ENCODE measurements around the gene SNRPA. TPM values are rescaled to one million over a fixed set of nuclear protein-coding genes. Genes with fewer than 3 reads are reported as not detected.
A peak's percentile ranks its signal among the peaks of the same experiment; 100 is the strongest.

SNRPA gene
- total RNA-seq, 1 donor from 2014 or later: 21.0 TPM

DNA sequence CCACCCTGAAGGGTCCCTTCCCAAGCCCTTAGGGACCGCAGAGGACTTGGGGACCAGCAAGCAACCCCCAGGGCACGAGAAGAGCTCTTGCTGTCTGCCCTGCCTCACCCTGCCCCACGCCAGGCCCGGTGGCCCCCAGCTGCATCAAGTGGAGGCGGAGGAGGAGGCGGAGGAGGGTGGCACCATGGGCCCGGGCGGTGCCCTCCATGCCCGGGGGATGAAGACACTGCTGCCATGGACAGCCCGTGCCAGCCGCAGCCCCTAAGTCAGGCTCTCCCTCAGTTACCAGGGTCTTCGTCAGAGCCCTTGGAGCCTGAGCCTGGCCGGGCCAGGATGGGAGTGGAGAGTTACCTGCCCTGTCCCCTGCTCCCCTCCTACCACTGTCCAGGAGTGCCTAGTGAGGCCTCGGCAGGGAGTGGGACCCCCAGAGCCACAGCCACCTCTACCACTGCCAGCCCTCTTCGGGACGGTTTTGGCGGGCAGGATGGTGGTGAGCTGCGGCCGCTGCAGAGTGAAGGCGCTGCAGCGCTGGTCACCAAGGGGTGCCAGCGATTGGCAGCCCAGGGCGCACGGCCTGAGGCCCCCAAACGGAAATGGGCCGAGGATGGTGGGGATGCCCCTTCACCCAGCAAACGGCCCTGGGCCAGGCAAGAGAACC lies 49.5 kb downstream of the SNRPA start:
- DNase-seq (ENCODE audit: low read depth in 2 of 2): no peak

DNA sequence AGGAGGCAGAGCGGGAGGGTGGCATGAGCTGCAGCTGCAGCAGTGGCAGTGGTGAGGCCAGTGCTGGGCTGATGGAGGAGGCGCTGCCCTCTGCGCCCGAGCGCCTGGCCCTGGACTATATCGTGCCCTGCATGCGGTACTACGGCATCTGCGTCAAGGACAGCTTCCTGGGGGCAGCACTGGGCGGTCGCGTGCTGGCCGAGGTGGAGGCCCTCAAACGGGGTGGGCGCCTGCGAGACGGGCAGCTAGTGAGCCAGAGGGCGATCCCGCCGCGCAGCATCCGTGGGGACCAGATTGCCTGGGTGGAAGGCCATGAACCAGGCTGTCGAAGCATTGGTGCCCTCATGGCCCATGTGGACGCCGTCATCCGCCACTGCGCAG lies 50.0 kb downstream of the SNRPA start:
- DNase-seq (ENCODE audit: low read depth in 2 of 2): no peak

DNA sequence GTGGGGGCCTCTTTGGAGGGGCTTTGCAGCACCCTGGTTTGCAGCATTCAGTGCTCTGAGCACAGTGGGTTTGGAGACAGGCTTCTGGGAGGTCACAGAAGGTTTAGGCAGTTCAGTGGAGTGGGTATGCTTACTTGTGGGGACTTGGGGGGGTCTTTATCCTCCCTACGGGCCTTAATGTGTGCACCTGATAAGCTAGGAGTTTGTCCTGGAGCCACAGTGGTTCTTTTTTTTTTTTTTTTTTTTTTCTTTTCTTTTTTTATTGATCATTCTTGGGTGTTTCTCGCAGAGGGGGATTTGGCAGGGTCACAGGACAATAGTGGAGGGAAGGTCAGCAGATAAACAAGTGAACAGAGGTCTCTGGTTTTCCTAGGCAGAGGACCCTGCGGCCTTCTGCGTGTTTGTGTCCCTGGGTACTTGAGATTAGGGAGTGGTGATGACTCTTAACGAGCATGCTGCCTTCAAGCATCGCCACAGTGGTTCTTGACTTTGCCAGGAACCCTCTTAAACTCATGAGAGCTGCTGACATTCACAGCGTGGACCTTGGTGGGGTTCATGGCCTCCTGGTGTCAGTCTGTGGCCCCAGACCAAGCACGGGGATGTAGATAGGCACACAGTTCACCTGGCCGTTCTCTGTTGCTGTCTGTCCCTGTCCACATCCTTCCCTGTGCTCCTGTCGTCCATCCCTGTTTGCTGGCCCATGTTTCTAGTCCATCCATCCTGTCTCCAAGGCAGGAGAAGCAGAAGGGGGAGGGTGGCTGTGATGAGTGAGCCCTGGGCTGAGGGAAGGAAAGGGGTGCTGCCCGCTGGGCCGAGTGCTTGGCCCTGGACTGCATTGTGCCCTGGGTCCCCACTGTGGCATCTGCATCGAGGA lies 50.7 kb downstream of the SNRPA start:
- no peak for DNase-seq (ENCODE audit: low read depth in 2 of 2)

DNA sequence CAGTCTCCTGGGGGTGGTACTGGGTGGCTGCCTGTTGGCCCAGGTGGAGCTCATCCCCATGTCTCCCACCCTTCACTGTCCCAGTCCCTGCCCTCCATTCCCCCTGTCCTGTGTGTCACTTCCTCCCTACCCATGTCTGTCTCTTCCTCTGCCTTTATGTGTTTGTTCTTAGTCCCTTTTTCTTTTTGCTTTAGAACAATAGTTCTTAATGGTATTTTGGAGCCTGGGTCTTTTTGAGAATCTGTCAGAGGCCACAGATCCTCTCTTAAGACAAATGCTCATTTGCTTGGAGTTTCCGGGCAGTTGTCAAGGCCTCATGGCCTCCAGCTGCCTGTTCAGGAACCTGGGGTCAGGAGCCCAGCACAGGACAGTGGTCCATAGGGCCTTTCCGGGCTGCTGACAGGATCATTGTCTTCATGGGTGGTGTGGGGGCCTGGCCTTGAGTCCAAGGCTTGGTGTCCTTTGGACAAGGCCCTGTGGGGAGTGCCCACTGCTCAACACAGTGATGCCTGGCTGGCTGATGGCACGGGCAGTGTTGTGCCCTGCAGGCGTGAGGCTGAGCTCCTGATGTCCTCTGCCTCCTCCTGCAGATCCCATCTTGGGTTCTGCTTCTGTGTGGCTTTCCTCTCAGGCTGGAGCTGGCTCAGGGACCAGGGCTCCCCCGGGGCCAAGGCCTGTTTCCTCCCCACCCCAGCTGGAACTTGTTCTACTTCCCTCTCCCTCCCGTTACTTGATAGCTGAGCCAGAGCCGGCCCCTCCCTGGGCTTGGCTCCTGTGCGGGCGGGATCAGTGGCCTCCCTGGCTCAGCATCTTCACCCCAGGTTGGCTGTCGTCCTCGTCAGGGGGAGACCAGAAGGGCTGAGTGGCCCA lies 51.5 kb downstream of the SNRPA start:
- peak in 1 of 2 donors; percentile 53 for DNase-seq (ENCODE audit: low read depth in 2 of 2)

DNA sequence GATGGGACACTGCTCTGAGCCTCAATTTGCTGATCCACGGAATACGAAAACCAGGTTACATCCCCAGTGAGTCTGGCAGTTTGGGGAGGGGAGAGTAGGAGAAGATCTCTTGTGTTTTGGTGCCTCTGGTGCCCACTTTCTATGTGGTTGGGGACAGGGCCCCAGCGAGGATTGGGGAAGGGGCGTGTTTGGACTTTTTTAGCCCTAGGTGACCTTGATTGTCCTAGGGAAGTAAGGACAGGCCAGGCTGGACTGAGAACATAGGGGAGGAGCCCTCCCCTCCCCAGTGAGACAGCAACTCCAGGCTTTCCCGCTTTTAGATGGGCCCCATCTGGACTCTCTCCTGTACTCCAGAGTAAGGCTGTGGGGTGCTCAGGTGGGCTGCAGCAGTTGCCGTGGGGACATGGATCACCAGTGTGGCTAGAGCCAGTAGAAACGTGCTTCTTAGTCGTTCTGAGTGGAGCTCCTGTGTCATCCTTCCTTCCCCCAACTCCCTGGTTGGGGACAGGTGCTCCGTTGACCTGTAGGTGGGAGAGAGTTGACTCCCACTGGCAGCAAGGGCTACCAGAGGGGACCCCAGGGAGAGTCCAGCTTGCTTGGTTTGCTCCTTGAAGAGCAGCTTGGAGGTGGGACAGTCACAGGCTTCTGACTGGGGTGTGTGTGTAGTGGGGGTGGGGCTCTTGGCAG lies 52.3 kb downstream of the SNRPA start:
- DNase-seq (ENCODE audit: low read depth in 2 of 2): no peak

DNA sequence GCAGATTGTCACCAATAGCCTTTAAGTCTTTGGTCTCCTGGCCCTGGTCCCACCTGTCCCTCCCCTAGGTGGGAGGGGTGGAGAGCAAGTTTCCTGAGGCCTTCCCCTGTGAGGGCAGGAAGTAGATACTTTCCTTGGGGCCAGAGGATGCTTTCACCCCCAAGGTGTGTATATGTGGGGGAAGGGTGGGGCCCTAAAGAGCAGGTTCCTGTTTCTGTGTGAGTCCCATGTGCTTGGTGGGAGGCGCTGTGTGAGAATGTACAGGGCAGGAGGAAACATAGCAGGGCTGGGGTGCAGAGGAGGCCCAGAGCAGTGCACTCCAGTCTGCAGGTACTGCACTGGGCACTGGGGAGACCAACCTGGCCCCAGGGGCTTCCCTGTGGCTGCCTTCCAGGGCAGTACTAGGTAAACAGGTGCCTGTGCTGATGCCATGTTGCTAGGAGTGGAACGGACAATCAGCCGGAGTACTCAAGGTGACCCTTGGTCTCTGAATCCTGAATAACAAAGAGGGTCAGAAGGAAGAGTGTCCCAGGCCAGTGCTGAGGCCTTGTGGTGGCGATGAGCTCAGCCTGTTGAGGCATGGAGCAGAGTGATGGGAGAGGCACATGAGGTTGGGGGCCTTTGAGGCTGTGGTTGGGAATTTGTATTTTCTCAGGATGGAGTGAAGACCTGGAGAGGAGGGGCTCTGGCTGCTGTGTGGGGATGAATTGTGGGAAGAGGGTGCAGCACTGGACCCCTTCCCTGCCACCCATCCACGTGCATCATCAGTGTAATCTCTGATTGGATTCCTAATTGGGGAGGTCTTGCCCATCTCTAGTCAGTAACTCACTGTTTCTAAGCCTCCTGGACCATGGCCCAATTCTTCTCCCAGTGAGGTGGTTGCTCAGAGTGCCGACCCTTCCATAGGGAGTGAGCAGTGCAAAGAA lies 53.1 kb downstream of the SNRPA start:
- DNase-seq (ENCODE audit: low read depth in 2 of 2): no peak

DNA sequence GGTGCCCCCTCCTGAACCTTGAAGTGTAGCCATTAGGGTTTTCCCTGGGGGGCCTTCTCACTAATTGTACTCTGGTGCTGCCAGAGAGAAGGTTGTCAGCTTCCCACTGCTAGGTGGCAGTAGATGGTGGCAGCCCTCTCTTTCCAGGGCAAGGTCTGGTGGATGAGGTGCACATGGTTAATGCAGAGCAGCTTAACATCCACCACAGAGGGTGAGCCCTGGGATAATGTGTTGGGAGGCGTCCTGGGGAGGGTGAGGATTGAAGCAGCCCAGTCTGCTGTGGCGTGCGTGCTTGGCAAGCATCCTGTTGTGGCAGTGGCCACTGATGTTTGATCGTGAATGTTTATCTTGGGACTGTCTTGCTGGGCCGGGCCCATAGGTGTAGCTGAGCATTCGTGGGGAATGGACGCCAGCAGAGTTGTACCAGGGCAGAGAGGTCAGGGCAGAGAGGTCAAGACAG lies 53.8 kb downstream of the SNRPA start:
- peak in 1 of 2 donors; percentile 62 for DNase-seq (ENCODE audit: low read depth in 2 of 2)

DNA sequence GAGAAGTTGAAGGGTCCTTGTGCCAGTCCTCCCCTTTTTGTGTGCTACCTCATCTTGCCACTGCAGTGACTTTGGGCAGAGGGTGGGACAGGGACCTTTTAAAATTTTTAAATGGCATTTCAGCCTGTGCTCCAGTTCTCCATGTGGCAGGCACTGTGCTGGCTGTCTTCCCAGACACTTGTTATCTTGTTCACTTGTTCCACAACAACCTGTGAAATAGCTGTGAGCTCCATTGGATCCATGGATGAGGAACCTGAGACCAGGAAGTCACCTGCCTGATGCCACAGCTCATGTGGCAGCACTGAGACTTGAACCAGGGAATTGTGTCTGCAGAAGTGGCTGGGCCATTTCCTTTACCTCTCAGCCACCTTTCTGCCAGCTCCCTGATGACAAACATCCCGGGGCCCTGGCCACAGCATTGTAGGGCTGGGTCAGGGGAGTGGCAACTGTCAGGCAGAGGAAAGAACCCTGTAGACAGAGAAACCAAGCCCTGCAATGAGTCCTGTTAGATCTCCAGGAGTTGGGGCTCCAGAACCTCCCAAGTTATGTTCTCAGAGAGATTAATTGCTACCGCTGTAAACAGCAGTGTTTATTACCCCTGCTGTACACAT lies 54.4 kb downstream of the SNRPA start:
- peak in 1 of 2 donors; percentile 60 for DNase-seq (ENCODE audit: low read depth in 2 of 2)

DNA sequence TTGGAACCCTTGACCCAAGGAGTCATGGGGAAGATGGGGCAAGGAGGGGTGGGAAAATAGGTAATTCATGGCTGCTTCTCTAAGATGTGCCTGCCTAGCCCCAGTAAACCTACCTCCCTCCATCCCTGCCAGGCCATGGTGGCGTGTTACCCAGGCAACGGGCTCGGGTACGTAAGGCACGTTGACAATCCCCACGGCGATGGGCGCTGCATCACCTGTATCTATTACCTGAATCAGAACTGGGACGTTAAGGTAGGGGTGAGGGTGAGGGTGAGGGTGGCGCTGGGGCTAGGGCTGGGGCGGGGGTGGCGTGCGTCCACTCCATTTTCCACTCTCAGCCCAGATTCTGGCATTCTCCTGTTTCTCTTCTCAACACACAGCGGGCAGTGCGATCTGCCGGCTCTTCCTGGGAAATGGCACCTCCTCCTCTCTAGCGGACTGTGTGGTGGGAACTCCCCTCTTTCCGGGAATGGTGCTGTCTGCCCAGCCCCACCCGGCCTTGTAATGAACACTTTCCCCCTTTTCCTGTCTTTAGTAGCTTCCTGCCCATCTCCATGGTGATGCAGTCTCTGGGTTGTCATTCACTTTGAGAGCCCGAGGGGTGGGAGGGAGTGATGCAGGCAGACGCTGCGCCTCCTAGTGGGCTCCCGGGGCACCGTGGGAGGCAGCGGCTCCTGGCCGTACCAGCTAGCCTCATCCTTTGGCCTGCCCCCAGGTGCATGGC lies 55.6 kb downstream of the SNRPA start:
- DNase-seq (ENCODE audit: low read depth in 2 of 2): peak; percentile 99

DNA sequence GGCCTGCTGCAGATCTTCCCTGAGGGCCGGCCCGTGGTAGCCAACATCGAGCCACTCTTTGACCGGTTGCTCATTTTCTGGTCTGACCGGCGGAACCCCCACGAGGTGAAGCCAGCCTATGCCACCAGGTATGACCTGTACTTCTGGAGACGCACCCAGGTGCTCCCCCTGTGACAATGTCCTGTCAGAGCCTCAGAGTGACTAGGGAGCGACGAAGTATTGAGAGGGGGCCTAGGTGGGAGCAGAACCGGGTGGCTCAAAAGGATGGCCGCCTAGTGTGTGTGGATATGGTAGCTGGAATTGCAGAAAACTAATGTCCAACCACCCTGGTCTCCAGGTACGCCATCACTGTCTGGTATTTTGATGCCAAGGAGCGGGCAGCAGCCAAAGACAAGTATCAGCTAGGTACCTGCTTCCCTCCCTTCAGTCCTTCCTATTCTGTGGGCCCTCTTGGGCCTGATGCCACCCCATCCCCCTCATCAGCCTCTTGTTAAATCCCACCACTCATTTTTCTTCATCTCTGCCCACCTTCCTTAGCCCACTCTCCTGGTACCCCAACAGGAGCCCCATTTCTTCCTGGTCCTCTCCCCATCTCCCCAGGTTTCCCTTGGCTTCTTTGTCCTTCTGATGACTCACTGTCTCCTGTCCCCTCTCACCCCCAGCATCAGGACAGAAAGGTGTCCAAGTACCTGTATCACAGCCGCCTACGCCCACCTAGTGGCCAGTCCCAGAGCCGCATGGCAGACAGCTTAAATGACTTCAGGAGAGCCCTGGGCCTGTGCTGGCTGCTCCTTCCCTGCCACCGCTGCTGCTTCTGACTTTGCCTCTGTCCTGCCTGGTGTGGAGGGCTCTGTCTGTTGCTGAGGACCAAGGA lies 56.4 kb downstream of the SNRPA start:
- peak; percentile 34 to 55 for DNase-seq (ENCODE audit: low read depth in 2 of 2)

DNA sequence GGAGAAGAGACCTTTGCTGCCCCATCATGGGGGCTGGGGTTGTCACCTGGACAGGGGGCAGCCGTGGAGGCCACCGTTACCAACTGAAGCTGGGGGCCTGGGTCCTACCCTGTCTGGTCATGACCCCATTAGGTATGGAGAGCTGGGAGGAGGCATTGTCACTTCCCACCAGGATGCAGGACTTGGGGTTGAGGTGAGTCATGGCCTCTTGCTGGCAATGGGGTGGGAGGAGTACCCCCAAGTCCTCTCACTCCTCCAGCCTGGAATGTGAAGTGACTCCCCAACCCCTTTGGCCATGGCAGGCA lies 57.0 kb downstream of the SNRPA start:
- DNase-seq (ENCODE audit: low read depth in 2 of 2): no peak

DNA sequence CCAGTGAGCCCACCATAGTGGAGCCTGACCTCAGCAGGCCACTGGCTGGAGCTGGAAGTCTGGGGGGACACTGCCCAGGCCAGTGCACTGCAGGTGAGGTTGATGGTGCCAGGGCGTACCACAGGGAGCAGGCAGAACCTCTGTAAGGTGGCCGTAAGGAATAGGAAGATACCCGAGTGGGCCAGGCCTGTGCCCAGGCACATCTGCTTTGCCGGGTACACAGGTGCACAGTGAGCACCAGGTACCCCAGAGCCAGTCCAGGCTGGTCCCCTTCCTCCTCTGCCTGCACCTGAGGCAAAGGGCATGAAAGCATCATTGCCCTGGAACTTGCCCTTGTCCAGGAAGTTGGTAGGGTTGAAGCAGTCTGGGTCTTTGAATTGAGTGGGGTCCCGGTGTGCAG lies 57.5 kb downstream of the SNRPA start:
- DNase-seq (ENCODE audit: low read depth in 2 of 2): no peak

DNA sequence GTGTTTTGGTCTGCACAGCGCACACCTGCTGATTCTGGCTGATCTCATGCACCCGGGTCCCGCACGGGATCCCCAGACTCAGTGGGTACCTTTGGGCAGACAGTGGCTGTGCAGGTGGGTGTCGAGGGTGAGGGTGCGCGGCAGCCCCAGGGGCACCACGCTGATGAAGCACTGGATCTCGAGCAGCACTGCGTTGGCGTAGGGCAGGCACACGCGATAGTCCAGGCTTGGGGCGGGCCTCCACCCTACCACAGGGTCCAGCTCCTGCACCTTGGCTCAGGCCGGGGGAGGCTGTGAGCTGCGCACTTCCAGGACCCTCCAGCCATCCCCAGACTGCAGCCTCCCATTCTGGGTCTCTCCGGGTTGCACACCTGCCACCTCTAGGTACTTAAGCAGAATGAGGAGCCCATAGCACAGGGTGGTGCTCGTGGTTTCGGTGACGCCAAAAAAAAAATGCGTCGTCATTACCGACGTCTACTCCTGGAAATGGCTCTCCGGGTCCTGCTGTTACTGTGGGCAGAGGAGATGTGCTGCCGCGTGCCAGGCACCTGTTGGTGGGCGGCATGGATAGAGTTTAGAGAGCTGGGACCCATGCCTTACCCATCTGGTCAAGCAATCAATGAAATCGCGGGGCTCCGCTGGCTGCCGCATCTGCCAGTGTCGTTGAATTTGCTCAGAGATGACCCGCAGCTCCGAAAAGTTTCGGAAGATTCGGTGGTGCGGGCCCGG lies 58.5 kb downstream of the SNRPA start:
- DNase-seq (ENCODE audit: low read depth in 2 of 2): no peak

DNA sequence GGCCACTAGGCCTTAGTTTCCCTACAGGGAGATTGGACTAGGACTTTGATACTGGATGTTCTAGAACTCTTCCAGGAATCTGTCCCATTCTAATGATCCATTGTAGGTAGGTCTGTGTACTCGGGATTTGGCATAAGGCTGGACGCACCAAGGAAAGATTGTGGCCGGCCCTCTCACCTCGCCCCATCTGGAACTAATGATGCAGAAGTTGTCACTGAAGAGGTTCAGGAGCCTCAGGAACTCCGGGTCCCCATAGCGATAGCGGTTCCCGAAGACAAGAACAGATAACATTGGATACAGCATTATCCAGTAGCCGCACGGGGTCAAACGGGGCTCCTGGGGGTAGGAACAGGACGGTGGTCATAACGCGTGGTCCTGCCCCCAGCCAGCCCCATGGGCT lies 59.2 kb downstream of the SNRPA start:
- no peak for DNase-seq (ENCODE audit: low read depth in 2 of 2)

DNA sequence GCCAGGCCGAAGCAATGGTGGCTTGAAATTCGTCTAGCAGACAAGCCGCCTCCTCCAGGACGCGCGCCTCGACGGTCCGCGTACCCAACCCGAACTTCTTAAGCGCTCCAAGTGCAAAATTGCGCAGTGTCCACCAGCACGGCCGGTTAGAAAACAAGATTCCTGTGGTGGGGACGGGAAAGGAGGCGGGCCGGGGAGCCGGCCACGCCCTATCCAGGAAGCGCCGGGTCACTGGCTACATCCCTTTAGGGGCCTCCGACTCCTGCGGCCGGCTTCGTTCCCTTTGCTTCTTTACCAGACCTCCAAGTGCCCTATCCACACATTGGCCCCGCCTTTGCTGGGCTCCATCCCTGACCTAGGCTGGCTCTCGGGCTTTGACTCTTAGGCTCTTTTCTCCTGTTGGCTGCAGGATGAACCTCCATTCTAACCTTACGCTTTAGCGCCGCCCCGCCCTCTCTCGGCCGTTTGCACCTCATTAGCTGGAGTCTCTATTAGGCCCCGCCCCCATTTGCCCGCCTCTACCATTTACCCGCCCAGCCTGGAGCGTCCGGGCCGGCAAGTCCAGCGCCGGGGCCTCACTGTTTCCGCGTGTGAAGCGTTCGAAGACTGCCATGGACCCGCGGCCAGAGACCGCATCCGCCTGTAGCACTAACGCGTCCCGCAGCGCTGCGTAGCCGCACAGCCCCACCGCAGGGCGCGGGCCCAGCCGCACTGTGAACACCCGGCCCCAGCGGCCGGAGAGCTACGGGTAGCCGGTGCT lies 59.8 kb downstream of the SNRPA start:
- peak; percentile 80 to 81 for DNase-seq (ENCODE audit: low read depth in 2 of 2)

DNA sequence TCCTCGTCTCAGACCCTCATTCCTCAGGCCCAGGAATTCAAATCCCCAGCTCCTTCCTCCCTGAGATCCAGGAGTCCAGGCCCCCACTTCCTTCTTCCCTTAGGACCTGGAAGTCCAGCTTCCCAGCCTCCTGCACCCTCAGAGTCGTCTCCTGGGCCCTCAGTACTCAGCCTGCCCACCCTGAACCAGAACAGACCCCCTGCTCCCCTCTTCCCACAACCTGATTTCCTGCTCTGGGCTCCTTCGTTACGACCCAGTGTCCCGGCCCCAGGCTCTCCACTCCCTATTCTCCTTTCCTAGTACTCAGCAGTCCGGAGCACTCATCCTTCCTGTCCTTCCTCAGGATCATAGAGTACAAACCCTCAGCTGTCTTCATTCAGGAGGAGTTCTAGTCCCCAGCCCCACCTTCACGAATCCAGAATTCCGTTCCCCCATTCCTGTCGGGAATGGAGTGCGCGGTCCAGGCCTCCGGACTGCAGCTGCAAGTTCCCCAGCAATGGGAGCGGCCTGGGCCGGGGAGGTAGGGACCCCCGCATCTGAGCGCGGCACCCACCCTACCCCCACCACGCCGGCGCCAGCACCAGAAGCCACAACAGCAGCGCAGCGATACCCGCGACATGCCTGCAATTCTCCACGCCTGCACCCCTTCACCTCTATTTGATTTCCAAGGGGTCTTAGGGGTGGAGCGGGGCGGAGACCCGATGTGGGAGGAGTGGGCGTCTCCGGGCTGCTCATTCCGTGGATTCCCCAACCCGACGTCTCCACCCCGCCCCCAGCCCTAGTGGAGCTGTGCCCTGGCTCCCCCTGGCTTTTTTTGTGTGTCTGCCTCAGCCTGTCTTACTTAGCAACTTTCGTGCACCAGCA lies 60.7 kb downstream of the SNRPA start:
- no peak for DNase-seq (ENCODE audit: low read depth in 2 of 2)
